AG04450 (cell line): ENCODE data around the gene WDR86. TPM values are rescaled to one million over a fixed set of nuclear protein-coding genes. Genes with fewer than 3 reads are reported as not detected.

ENCODE experiments used
- CTCF ChIA-PET: fragments of 300-600, 350-600 bp; formaldehyde crosslinking; extraction: SDS; loops from one replicate; lab custom pipeline; 2022; ENCODE audit warnings: antibody characterized with exemption, inconsistent platforms; lab: Charles Lee
- POLR2A ChIA-PET: fragments of 350-600 bp; formaldehyde crosslinking; extraction: SDS; loops from one replicate; lab custom pipeline; 2021; ENCODE audit warnings: antibody characterized with exemption, inconsistent platforms; lab: Yijun Ruan, JAX
- DNase-seq: peaks from one replicate; pipeline ENCODE4 v3.0.0-alpha.2; 2011; ENCODE audit warnings: low read depth, low spot score
- H3K27ac ChIP-seq: one replicate; pipeline ENCODE4 v1.5.1; 2012; ENCODE audit warnings: low read depth, low read length, control low read depth
- H3K27me3 ChIP-seq: one replicate; pipeline ENCODE4 v1.6.0; 2012; ENCODE audit warnings: low read length; ENCODE audit not compliant: control insufficient read depth, insufficient read depth
- H3K4me3 ChIP-seq: 2 replicates; pipeline ENCODE4 v1.5.1; 2011; ENCODE audit warnings: mild to moderate bottlenecking, low read depth, low read length, control low read depth
- H3K9me3 ChIP-seq: 2 replicates; pipeline ENCODE4 v1.5.1; 2012; ENCODE audit warnings: low read length; ENCODE audit not compliant: control insufficient read depth, insufficient read depth
- CTCF ChIP-seq: IDR thresholded peaks from 2 replicates; pipeline ENCODE4 v1.5.1; 2011; ENCODE audit warnings: low read depth, low read length, control low read depth, inconsistent platforms
- polyA plus RNA-seq: library from polyadenylated mRNA; depleted of rRNA; stranded (reverse); fragments of >200 nt; gene quantifications from 2 replicates; pipeline ENCODE4 v1.2.3, GENCODE V29; 2011; rRNA removed
- small RNA-seq: library from RNA; depleted of rRNA; stranded (forward); fragments of <200 nt; gene quantifications from one replicate; pipeline ENCODE3, GENCODE V24; 2012; ENCODE audit warnings: low read depth; ENCODE audit not compliant: insufficient read length

WDR86 gene
- polyA plus RNA-seq, 1 experiment = 0.15 TPM

- Histone ChIP-seq H3K9me3 (0 out of 2 replicates have a peak, but pooled peaks cover 2% of the 10 kb centered on the region), H3K27me3 (peaks cover 11% of the 10 kb centered on the region), H3K27ac (no peak overlapping the region), H3K4me3 (no peak overlapping the region)
- no peak for TF ChIP-seq CTCF
- CTCF ChIA-PET = interaction anchor here (0.6 to 1.2 kb wide), 4 partner anchors 11 to 29 kb away, joined by 3 to 5 read pairs (median 4); no protein-coding TSS in a partner anchor
- POLR2A ChIA-PET = no interaction called here
- DNase-seq = no peak
Measured at GRCh38 chr7:151338809-151339208, 71.0 kb downstream of the WDR86 start.

GRCh38 chr7:151337346-151337745 is 72.5 kb downstream of the WDR86 start:
- peaks cover 13% of the 10 kb centered on the region for H3K27me3 ChIP-seq
- no peak for DNase-seq
- H3K9me3 ChIP-seq = 0 out of 2 replicates have a peak, but pooled peaks cover 2% of the 10 kb centered on the region
- CTCF ChIA-PET = no interaction called here
- POLR2A ChIA-PET = interaction anchor here (0.7 kb wide), 1 partner anchor 10 kb away, joined by 3 read pairs; no protein-coding TSS in a partner anchor
- no peak overlapping the region for H3K27ac ChIP-seq
- H3K4me3 ChIP-seq = no peak overlapping the region
- TF ChIP-seq CTCF = no peak

GRCh38 chr7:151336027-151336708 is 73.7 kb downstream of the WDR86 start:
- ChIA-PET POLR2A (no interaction called here), CTCF (interaction anchor here (3.4 kb wide), 1 partner anchor 21 kb away, joined by 29 read pairs; no protein-coding TSS in a partner anchor)
- TF ChIP-seq CTCF = no peak
- no peak overlapping the region for H3K27ac ChIP-seq
- no peak for DNase-seq
- H3K9me3 ChIP-seq = 0 out of 2 replicates have a peak, but pooled peaks cover 2% of the 10 kb centered on the region
- H3K27me3 ChIP-seq = peaks cover 13% of the 10 kb centered on the region
- no peak overlapping the region for H3K4me3 ChIP-seq

- Histone ChIP-seq H3K27ac (no peak overlapping the region), H3K27me3 (peaks cover 11% of the 10 kb centered on the region), H3K4me3 (no peak overlapping the region), H3K9me3 (0 out of 2 replicates have a peak, but pooled peaks cover 2% of the 10 kb centered on the region)
- CTCF ChIA-PET = interaction anchor here (1.3 to 3.4 kb wide), 2 partner anchors 10 to 19 kb away, joined by 4 to 29 read pairs; no protein-coding TSS in a partner anchor
- DNase-seq = no peak
- POLR2A ChIA-PET = no interaction called here
- no peak for TF ChIP-seq CTCF
Measured at GRCh38 chr7:151334628-151335027, 75.2 kb downstream of the WDR86 start.

Small RNA genes within 50 kb of the gene (small RNA-seq; reads per million reads assigned to genes)
- not detected for gene MIR3907

Other genes starting within 250 kb of the WDR86 start
- not detected in 2 replicates for gene GBX1, start 242.3 kb downstream of the WDR86 start, polyA plus RNA-seq
- gene ASB10, start 222.8 kb downstream of the WDR86 start, polyA plus RNA-seq = not detected in 2 replicates
- not detected in 2 replicates for gene H2BK1, start 199.6 kb downstream of the WDR86 start, polyA plus RNA-seq
- 31.0 and 39.0 TPM in 2 replicates for gene ABCF2, start 182.8 kb downstream of the WDR86 start, polyA plus RNA-seq
- 32.9 and 42.2 TPM in 2 replicates for gene CHPF2, start 177.6 kb downstream of the WDR86 start, polyA plus RNA-seq
- 39.2 and 47.7 TPM in 2 replicates for gene SMARCD3, start 161.3 kb downstream of the WDR86 start, polyA plus RNA-seq
- 42.7 and 64.1 TPM in 2 replicates for gene NUB1, start 68.2 kb downstream of the WDR86 start, polyA plus RNA-seq
- gene CRYGN, start 30.1 kb upstream of the WDR86 start, polyA plus RNA-seq = not detected in 2 replicates
- 108 and 154 TPM in 2 replicates for gene RHEB, start 109.9 kb upstream of the WDR86 start, polyA plus RNA-seq